ENCODE data around the gene WAPL. TPM values are rescaled to one million over a fixed set of nuclear protein-coding genes. Genes with fewer than 3 reads are reported as not detected.
"Not testable (repeated sequence)": the region's sequence is repeated elsewhere in the genome, so short reads cannot be mapped to it uniquely, and the experiment has no call there.

Gene WAPL
- total RNA-seq, 1 donor from 2014 or later: 29.7 TPM

DNA sequence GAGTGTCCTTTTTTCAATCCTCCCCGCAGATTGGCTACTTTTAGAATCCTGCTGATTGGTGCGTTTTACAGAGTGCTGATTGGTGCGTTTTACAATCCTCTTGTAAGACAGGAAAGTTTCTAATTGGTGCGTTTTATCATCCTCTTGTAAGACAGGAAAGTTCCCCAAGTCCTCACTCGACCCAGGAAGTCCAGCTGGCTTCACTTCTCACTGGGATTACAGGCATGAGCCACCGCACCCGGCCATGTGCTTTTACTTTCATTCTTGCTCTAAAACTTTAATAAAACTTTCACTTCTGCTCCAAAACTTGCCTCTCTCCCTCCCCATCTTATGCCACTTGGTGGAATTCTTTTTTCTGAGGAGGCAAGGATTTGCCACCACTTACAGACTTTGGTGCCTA, 17.0 kb upstream of the WAPL start:
- Histone ChIP-seq H3K4me3 (ENCODE audit: low read depth, low read length) (no peak overlapping the region), H3K27me3 (ENCODE audit: control insufficient read depth, insufficient read depth, low read length) (no peaks in the 10 kb centered on the region), H3K36me3 (ENCODE audit: control insufficient read depth, insufficient read depth, low read length) (no peaks in the 10 kb centered on the region)
- DNase-seq (ENCODE audit: low read depth): no peak
- no peak for TF ChIP-seq CTCF (IDR thresholded peaks at IDR 0.05; ENCODE audit: insufficient read depth, low read length, poor library complexity, severe bottlenecking)

- not testable (repeated sequence) for H3K27me3 ChIP-seq (ENCODE audit: control insufficient read depth, insufficient read depth, low read length); H3K36me3 ChIP-seq (ENCODE audit: control insufficient read depth, insufficient read depth, low read length); H3K4me3 ChIP-seq (ENCODE audit: low read depth, low read length); DNase-seq (ENCODE audit: low read depth)
Observed at GRCh38 chr10:86538040-86538439, 16.4 kb upstream of the WAPL start.

DNA sequence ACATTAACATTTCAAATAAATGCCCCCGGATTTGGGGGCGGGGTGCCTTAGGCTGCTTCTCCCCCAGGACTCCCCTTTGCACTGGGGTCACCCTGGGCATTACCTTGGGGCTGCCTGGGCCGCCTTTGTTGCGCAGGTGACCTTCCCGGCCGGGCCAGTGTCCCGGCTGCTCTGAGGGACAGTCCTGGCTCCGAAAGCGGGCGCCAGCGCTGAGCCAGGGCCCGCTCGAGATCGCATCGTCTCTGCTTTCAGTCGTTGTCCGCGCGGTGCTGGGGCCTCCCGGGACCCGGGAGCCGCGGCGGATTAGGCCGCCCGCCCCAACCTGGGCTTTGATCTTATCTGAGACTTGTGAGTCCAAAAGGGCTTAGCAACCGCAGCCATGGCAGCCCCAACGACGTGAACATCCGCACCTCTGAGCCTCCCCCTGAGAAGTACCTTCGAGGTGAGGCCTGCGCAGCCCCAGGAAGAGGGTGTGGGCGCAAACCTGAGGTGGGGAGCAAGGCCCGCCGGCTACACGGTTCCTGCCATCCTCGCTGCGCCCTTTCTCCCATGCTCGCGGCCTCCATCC, 14.8 kb upstream of the WAPL start:
- no peak for TF ChIP-seq CTCF (IDR thresholded peaks at IDR 0.05; ENCODE audit: insufficient read depth, low read length, poor library complexity, severe bottlenecking)
- Histone ChIP-seq H3K4me3 (ENCODE audit: low read depth, low read length) (no peak overlapping the region), H3K27me3 (ENCODE audit: control insufficient read depth, insufficient read depth, low read length) (no peaks in the 10 kb centered on the region), H3K36me3 (ENCODE audit: control insufficient read depth, insufficient read depth, low read length) (no peaks in the 10 kb centered on the region)
- no peak for DNase-seq (ENCODE audit: low read depth)

GRCh38 chr10:86535132-86535882, 13.7 kb upstream of the WAPL start:
- Histone ChIP-seq H3K27me3 (ENCODE audit: control insufficient read depth, insufficient read depth, low read length) (no peaks in the 10 kb centered on the region), H3K4me3 (ENCODE audit: low read depth, low read length) (peak overlapping the region; percentile 53), H3K36me3 (ENCODE audit: control insufficient read depth, insufficient read depth, low read length) (no peaks in the 10 kb centered on the region)
- TF ChIP-seq CTCF (IDR thresholded peaks at IDR 0.05; ENCODE audit: insufficient read depth, low read length, poor library complexity, severe bottlenecking): no peak
- DNase-seq (ENCODE audit: low read depth): no peak

DNA sequence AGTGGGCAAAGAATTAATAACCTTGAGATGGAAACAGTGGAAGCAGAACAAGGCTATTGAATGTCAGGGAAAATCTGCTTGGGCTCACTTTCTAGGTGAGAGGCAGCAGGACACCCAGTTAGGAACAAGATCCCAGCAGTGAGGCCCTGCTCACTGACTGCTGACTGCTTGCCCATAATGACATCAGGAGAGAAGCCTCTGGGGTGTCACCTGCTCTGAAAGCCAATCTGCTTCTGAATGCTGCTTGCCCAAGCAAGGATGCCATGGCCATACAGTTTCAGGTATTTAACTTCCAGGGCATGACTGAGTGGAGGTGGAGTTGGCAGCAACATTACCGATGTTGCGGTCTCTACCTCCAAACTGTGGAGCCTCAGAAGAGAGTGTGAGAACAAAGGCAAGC, 11.7 kb upstream of the WAPL start:
- Histone ChIP-seq H3K4me3 (ENCODE audit: low read depth, low read length) (no peak overlapping the region), H3K27me3 (ENCODE audit: control insufficient read depth, insufficient read depth, low read length) (no peaks in the 10 kb centered on the region), H3K36me3 (ENCODE audit: control insufficient read depth, insufficient read depth, low read length) (no peaks in the 10 kb centered on the region)
- TF ChIP-seq CTCF (IDR thresholded peaks at IDR 0.05; ENCODE audit: insufficient read depth, low read length, poor library complexity, severe bottlenecking): no peak
- DNase-seq (ENCODE audit: low read depth): no peak

DNA sequence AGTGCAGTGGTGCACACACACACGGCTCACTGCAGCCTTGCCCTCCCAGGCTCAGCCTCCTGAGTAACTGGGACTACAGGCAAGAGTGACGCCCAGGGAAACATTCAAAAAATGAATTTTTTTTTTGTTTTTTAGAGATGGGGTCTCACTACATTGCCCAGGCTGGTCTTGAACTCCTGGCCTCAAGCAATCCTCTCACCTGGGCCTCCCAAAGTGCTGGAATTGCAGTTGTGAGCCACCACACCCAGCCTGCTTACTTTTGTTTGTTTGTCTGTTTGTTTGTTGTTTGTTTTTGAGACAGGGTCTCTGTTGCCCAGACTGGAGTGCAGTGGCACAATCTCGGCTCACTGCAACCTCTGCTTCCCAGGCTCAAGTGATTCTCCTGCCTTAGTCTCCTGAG, 7.1 kb upstream of the WAPL start:
- not testable (repeated sequence) for H3K4me3 ChIP-seq (ENCODE audit: low read depth, low read length); DNase-seq (ENCODE audit: low read depth); H3K36me3 ChIP-seq (ENCODE audit: control insufficient read depth, insufficient read depth, low read length); H3K27me3 ChIP-seq (ENCODE audit: control insufficient read depth, insufficient read depth, low read length)

DNA sequence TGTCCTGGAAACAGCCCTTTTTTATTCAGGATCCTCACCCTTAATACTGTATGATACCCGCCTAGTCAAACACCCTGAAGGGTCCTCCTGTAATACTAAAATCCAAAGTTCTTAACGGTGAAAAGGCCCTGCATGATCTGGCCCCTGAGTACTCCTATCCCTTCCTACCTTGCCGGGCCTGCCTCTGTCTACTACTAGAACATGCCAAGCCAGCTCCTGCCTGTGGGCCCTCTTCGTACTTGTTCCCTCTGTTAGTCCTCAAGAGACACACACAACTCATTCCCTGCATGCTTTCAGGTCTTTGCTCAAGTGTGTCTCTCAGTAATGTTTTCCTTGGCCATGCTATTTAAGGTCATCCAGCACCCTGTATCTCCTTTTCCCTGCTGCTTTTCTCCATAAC, 5.0 kb upstream of the WAPL start:
- Histone ChIP-seq H3K36me3 (ENCODE audit: control insufficient read depth, insufficient read depth, low read length) (no peaks in the 10 kb centered on the region), H3K27me3 (ENCODE audit: control insufficient read depth, insufficient read depth, low read length) (no peaks in the 10 kb centered on the region), H3K4me3 (ENCODE audit: low read depth, low read length) (no peak overlapping the region)
- DNase-seq (ENCODE audit: low read depth): no peak
- no peak for TF ChIP-seq CTCF (IDR thresholded peaks at IDR 0.05; ENCODE audit: insufficient read depth, low read length, poor library complexity, severe bottlenecking)

- not testable (repeated sequence) for DNase-seq (ENCODE audit: low read depth); H3K4me3 ChIP-seq (ENCODE audit: low read depth, low read length); H3K36me3 ChIP-seq (ENCODE audit: control insufficient read depth, insufficient read depth, low read length)
Observed at GRCh38 chr10:86525713-86526112, 4.1 kb upstream of the WAPL start.

More at GRCh38 chr10:86525713-86526112, 4.1 kb upstream of the WAPL start:
- not testable (repeated sequence) for H3K27me3 ChIP-seq (ENCODE audit: control insufficient read depth, insufficient read depth, low read length)
